Ascending aorta (tissue), 2 donors: Measurements from ENCODE around the gene KCNA1. TPM values are rescaled to one million over a fixed set of nuclear protein-coding genes. Genes with fewer than 3 reads are reported as not detected.

Experiments used
- DNase-seq, 2 donors: peaks; one replicate each; pipeline ENCODE4 v3.0.0-alpha.2; 2019; ENCODE audit warnings: low spot score in 2 of 2
- H3K27ac ChIP-seq, 2 donors: fragments of 200-600 bp; sonication (generic); one replicate each; pipeline ENCODE4 v1.5.1; 2016 to 2017; ENCODE audit warnings: mild to moderate bottlenecking in 1 of 2
- H3K27me3 ChIP-seq: fragments of 200-600 bp; sonication (generic); one replicate; pipeline ENCODE4 v1.5.1; 2017
- H3K36me3 ChIP-seq, 2 donors: fragments of 200-600 bp; sonication (generic); one replicate each; pipeline ENCODE4 v1.5.1; 2016
- H3K4me1 ChIP-seq, 2 donors: fragments of 200-600 bp; sonication (generic); one replicate each; pipeline ENCODE4 v1.5.1; 2016 to 2017; ENCODE audit warnings: mild to moderate bottlenecking in 1 of 2
- H3K4me3 ChIP-seq, 2 donors: fragments of 200-600 bp; sonication (generic); one replicate each; pipeline ENCODE4 v1.5.1; 2016 to 2017; ENCODE audit warnings: mild to moderate bottlenecking in 1 of 2
- H3K9me3 ChIP-seq, 2 donors: fragments of 200-600 bp; sonication (generic); one replicate each; pipeline ENCODE4 v1.5.1; 2016
- CTCF ChIP-seq, 3 experiments: fragments of 200-600 bp in 2 of 3; fragments of 450-650 bp in 1 of 3; sonication (generic) in 2 of 3; IDR thresholded peaks; one replicate each; pipeline ENCODE4 v1.5.1; 2016 to 2019; ENCODE audit warnings: antibody characterized with exemption in 3 of 3, mild to moderate bottlenecking in 1 of 3, moderate library complexity in 1 of 3
- intact Hi-C: fragments of 100-400 bp; cut with DNase I; formaldehyde crosslinking; loops from one replicate; pipeline ENCODE4 v1.15.1; 2023
- total RNA-seq: library from RNA; depleted of rRNA; stranded (reverse); fragments of >200 nt; gene quantifications from one replicate; pipeline ENCODE4 v1.1.0, GENCODE V29; 2016

Gene KCNA1
- total RNA-seq, 1 donor from 2014 or later: not detected

- H3K27ac ChIP-seq: no peak overlapping the region
- no peaks in the 10 kb centered on the region for H3K9me3 ChIP-seq
- H3K4me1 ChIP-seq: no peaks in the 10 kb centered on the region
- H3K27me3 ChIP-seq: no peaks in the 10 kb centered on the region
- no peak for DNase-seq
- no peaks in the 10 kb centered on the region for H3K36me3 ChIP-seq
- intact Hi-C loops: no loop called here
- no peak overlapping the region for H3K4me3 ChIP-seq
- no peak for TF ChIP-seq CTCF (IDR thresholded peaks at IDR 0.05)
Measured at GRCh38 chr12:4961311-4961710, 51.6 kb downstream of the KCNA1 start.

GRCh38 chr12:4962539-4963486 is 53.1 kb downstream of the KCNA1 start:
- Histone ChIP-seq H3K4me3 (no peak overlapping the region), H3K9me3 (no peaks in the 10 kb centered on the region), H3K27me3 (no peaks in the 10 kb centered on the region), H3K27ac (no peak overlapping the region), H3K4me1 (no peaks in the 10 kb centered on the region), H3K36me3 (no peaks in the 10 kb centered on the region)
- intact Hi-C loops: no loop called here
- no peak for TF ChIP-seq CTCF (IDR thresholded peaks at IDR 0.05)
- no peak for DNase-seq

Other genes starting within 250 kb of the KCNA1 start
- not detected for gene GALNT8, start 189.5 kb upstream of the KCNA1 start, total RNA-seq
- gene KCNA5, start 134.0 kb downstream of the KCNA1 start, total RNA-seq: 39.1 TPM